ENCODE measurements around the gene SCAMP4.

Gene SCAMP4

GRCh38 chr19:1936916-1937610 is 31.9 kb downstream of the SCAMP4 start:
- in situ Hi-C loops (cut with MboI; ENCODE audit: low sequenced_read_pairs) = no loop called here

- in situ Hi-C loops (cut with MboI; ENCODE audit: low sequenced_read_pairs) = no loop called here
Measured at GRCh38 chr19:1938071-1938470, 32.9 kb downstream of the SCAMP4 start.

- in situ Hi-C loops (cut with MboI; ENCODE audit: low sequenced_read_pairs) = no loop called here
Measured at GRCh38 chr19:1941146-1942077, 36.2 kb downstream of the SCAMP4 start, which contains the start of gene CSNK1G2. Gene CSNK1G2 (plus strand): TSS chr19:1941172. CDS start chr19:1969773, 28,601 bp downstream.

- in situ Hi-C loops (cut with MboI; ENCODE audit: low sequenced_read_pairs) = no loop called here
Measured at GRCh38 chr19:1942078-1942933, 37.1 kb downstream of the SCAMP4 start.

GRCh38 chr19:1942934-1943555 is 37.8 kb downstream of the SCAMP4 start:
- in situ Hi-C loops (cut with MboI; ENCODE audit: low sequenced_read_pairs) = no loop called here

- in situ Hi-C loops (cut with MboI; ENCODE audit: low sequenced_read_pairs) = no loop called here
Measured at GRCh38 chr19:1943661-1944087, 38.5 kb downstream of the SCAMP4 start.

GRCh38 chr19:1944088-1944915 is 39.1 kb downstream of the SCAMP4 start:
- in situ Hi-C loops (cut with MboI; ENCODE audit: low sequenced_read_pairs) = no loop called here

- in situ Hi-C loops (cut with MboI; ENCODE audit: low sequenced_read_pairs) = no loop called here
Measured at GRCh38 chr19:1944916-1945561, 39.8 kb downstream of the SCAMP4 start.

- in situ Hi-C loops (cut with MboI; ENCODE audit: low sequenced_read_pairs) = no loop called here
Measured at GRCh38 chr19:1945899-1946298, 40.7 kb downstream of the SCAMP4 start.

GRCh38 chr19:1947651-1948209 is 42.5 kb downstream of the SCAMP4 start:
- in situ Hi-C loops (cut with MboI; ENCODE audit: low sequenced_read_pairs) = no loop called here

- in situ Hi-C loops (cut with MboI; ENCODE audit: low sequenced_read_pairs) = no loop called here
Measured at GRCh38 chr19:1949304-1950101, 44.3 kb downstream of the SCAMP4 start.

GRCh38 chr19:1950640-1951039 is 45.4 kb downstream of the SCAMP4 start:
- in situ Hi-C loops (cut with MboI; ENCODE audit: low sequenced_read_pairs) = no loop called here

GRCh38 chr19:1952635-1953034 is 47.4 kb downstream of the SCAMP4 start:
- in situ Hi-C loops (cut with MboI; ENCODE audit: low sequenced_read_pairs) = no loop called here

- in situ Hi-C loops (cut with MboI; ENCODE audit: low sequenced_read_pairs) = no loop called here
Measured at GRCh38 chr19:1953037-1953436, 47.8 kb downstream of the SCAMP4 start.

- in situ Hi-C loops (cut with MboI; ENCODE audit: low sequenced_read_pairs) = no loop called here
Measured at GRCh38 chr19:1953441-1954094, 48.4 kb downstream of the SCAMP4 start.

- in situ Hi-C loops (cut with MboI; ENCODE audit: low sequenced_read_pairs) = no loop called here
Measured at GRCh38 chr19:1954532-1954933, 49.3 kb downstream of the SCAMP4 start.
